IPS-20b (cell line): ENCODE data around the gene SLC25A27.

ENCODE experiments used
- H3K27ac ChIP-seq: one replicate; pipeline ENCODE4 v1.5.1; 2013; ENCODE audit warnings: low read length
- H3K27me3 ChIP-seq: 2 replicates; pipeline ENCODE4 v1.6.1; 2013; ENCODE audit warnings: mild to moderate bottlenecking, low read length, inconsistent platforms; ENCODE audit not compliant: insufficient read depth
- H3K36me3 ChIP-seq: 2 replicates; pipeline ENCODE4 v1.6.1; 2013; ENCODE audit warnings: low read depth, mild to moderate bottlenecking, inconsistent platforms, low read length, moderate library complexity; ENCODE audit not compliant: insufficient read depth
- H3K4me1 ChIP-seq: 2 replicates; pipeline ENCODE4 v1.6.1; 2013; ENCODE audit warnings: mild to moderate bottlenecking, control low read depth, inconsistent platforms, low read length, moderate library complexity; ENCODE audit not compliant: insufficient read depth
- H3K4me3 ChIP-seq: 2 replicates; pipeline ENCODE4 v1.5.1; 2013; ENCODE audit warnings: mild to moderate bottlenecking, low read length, inconsistent platforms
- H3K9ac ChIP-seq: 2 replicates; pipeline ENCODE4 v1.6.1; 2013; ENCODE audit warnings: low read depth, mild to moderate bottlenecking, inconsistent platforms, low read length, moderate library complexity
- H3K9me3 ChIP-seq: 2 replicates; pipeline ENCODE4 v1.6.1; 2013; ENCODE audit warnings: mild to moderate bottlenecking, low read depth, low read length, inconsistent platforms; ENCODE audit not compliant: insufficient read depth

Gene SLC25A27

DNA sequence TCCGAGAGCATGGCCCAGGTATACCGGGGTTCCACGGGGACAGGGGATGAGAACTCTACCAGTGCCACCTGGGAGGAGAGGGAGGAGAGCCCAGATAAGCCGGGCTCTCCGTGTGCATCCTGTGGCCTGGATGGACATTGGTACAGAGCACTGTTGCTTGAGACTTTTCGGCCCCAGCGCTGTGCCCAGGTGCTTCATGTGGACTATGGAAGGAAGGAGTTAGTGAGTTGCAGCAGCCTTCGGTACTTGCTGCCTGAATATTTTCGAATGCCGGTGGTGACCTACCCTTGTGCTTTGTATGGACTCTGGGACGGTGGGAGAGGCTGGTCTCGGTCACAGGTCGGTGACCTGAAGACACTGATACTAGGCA, 36.2 kb downstream of the SLC25A27 start:
- no peak overlapping the region for H3K9ac ChIP-seq
- H3K27ac ChIP-seq: no peak overlapping the region
- H3K27me3 ChIP-seq: no peaks in the 10 kb centered on the region
- H3K9me3 ChIP-seq: no peaks in the 10 kb centered on the region
- H3K36me3 ChIP-seq: no peaks in the 10 kb centered on the region
- H3K4me1 ChIP-seq: no peaks in the 10 kb centered on the region
- no peak overlapping the region for H3K4me3 ChIP-seq

DNA sequence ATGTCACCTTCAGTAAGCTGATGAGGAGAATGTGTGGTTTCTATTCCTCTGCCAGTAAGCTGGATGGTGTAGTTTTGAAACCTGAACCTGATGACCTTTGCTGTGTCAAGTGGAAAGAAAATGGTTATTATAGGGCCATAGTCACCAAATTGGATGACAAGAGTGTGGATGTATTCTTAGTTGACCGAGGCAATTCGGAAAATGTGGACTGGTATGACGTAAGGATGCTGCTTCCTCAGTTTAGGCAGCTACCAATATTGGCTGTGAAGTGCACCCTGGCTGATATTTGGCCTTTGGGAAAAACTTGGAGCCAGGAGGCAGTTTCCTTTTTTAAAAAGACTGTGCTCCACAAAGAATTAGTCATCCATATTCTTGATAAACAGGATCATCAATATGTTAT, 36.9 kb downstream of the SLC25A27 start:
- Histone ChIP-seq H3K4me3 (no peak overlapping the region), H3K27ac (no peak overlapping the region), H3K27me3 (no peaks in the 10 kb centered on the region), H3K36me3 (no peaks in the 10 kb centered on the region), H3K4me1 (no peaks in the 10 kb centered on the region), H3K9ac (no peak overlapping the region), H3K9me3 (no peaks in the 10 kb centered on the region)

DNA sequence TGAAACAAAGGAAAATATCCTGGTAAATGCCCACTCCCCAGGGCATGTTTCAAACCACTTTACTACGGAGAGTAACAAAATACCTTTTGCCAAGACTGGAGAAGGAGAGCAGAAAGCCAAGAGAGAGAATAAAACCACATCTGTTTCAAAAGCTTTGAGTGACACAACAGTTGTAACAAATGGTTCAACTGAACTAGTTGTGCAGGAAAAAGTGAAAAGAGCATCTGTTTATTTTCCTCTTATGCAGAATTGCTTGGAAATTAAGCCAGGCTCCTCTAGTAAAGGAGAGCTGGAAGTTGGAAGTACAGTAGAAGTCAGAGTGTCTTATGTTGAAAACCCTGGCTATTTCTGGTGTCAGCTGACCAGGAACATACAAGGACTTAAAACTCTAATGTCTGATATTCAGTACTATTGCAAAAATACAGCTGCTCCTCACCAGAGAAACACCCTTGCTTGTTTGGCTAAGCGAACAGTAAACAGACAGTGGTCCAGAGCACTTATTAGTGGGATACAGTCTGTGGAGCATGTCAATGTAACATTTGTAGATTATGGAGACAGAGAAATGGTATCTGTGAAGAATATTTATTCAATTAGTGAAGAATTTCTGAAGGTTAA, 37.5 kb downstream of the SLC25A27 start:
- no peaks in the 10 kb centered on the region for H3K27me3 ChIP-seq
- H3K4me1 ChIP-seq: no peaks in the 10 kb centered on the region
- H3K36me3 ChIP-seq: no peaks in the 10 kb centered on the region
- H3K27ac ChIP-seq: no peak overlapping the region
- H3K9me3 ChIP-seq: no peaks in the 10 kb centered on the region
- H3K9ac ChIP-seq: no peak overlapping the region
- H3K4me3 ChIP-seq: no peak overlapping the region

DNA sequence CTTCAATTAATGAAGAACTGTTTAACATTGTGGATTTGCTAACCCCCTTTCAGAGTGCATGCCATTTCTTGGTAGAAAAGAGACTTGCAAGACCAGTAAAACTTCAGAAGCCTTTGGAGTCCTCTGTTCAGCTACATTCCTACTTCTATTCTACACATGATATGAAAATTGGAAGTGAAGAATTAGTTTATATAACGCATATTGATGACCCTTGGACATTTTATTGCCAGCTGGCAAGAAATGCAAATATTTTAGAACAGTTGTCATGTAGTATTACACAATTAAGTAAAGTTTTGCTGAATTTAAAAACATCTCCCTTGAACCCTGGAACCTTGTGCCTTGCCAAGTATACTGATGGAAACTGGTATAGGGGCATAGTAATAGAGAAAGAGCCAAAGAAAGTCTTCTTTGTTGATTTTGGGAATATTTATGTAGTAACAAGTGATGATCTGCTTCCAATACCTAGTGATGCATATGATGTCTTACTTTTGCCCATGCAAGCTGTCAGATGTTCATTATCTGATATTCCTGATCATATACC, 38.2 kb downstream of the SLC25A27 start:
- H3K4me3 ChIP-seq: no peak overlapping the region
- H3K36me3 ChIP-seq: no peaks in the 10 kb centered on the region
- no peaks in the 10 kb centered on the region for H3K27me3 ChIP-seq
- H3K9me3 ChIP-seq: no peaks in the 10 kb centered on the region
- no peak overlapping the region for H3K27ac ChIP-seq
- H3K4me1 ChIP-seq: no peaks in the 10 kb centered on the region
- H3K9ac ChIP-seq: no peak overlapping the region

DNA sequence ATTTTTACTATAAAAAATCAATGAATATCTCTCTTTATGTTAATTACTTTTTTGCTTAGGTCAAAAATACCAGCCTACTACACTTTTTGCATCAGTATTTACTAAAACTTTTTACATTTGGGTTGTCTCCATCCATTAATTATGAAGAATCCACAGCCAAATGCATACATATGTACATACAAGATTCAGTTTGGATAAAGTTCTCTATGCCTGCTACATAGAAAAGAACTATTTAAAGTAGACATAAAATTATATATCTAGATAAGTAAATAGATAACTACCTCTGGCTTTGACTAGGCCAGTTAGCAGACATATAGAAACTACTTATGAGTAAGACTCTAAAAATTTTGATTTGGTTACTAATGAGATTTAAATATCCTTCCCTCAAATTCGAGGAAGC, 47.2 kb downstream of the SLC25A27 start:
- Histone ChIP-seq H3K36me3 (no peaks in the 10 kb centered on the region), H3K9ac (no peak overlapping the region)

DNA sequence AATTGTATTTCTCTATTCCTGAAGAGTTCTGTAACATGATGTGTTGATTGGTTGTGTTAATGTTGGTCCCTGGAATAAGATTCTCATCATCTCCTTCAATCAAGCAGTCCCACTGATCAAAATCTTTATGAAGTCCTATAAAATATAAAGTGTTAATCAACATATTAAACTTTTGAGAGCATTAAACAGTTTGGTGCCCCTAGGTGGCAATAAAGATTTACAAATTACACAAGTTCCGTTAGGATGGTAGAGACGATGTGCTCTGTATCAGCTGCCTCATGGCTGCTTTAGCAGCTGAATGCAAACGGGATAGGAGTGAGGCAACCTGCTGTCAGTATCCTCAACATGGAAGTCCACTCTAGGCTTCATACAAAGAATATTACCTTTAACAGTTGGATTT, 51.8 kb downstream of the SLC25A27 start:
- no peak overlapping the region for H3K27ac ChIP-seq
- no peak overlapping the region for H3K9ac ChIP-seq
- H3K4me3 ChIP-seq: no peak overlapping the region
- no peaks in the 10 kb centered on the region for H3K9me3 ChIP-seq
- H3K4me1 ChIP-seq: no peaks in the 10 kb centered on the region
- H3K36me3 ChIP-seq: no peaks in the 10 kb centered on the region
- no peaks in the 10 kb centered on the region for H3K27me3 ChIP-seq

More for the DNA sequence above, 47.2 kb downstream of the SLC25A27 start:
- no peaks in the 10 kb centered on the region for H3K4me1 ChIP-seq
- H3K9me3 ChIP-seq: no peaks in the 10 kb centered on the region
- no peak overlapping the region for H3K27ac ChIP-seq
- H3K27me3 ChIP-seq: no peaks in the 10 kb centered on the region
- no peak overlapping the region for H3K4me3 ChIP-seq

DNA sequence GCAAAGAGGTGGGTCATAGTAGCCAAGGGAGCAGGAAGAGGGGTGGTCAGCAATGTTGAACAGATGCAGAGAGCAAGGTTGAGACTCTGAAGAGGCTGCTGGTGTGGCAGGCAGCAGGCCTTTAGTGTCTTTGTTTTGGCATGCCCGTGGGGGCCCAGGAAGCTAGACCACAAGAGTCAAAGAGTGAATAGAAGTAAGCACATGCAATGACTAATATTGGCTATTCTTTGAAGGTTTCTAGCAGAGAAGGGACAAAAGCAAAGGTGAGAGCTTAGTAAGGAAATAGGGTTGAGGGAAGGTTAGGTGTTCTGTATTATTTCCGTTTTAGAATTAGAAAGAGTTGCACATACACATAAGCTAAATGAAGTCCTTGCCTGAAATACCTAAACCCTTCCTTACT, 53.7 kb downstream of the SLC25A27 start:
- Histone ChIP-seq H3K27me3 (no peaks in the 10 kb centered on the region), H3K9me3 (no peaks in the 10 kb centered on the region), H3K9ac (no peak overlapping the region), H3K36me3 (no peaks in the 10 kb centered on the region), H3K27ac (no peak overlapping the region), H3K4me1 (no peaks in the 10 kb centered on the region), H3K4me3 (no peak overlapping the region)

DNA sequence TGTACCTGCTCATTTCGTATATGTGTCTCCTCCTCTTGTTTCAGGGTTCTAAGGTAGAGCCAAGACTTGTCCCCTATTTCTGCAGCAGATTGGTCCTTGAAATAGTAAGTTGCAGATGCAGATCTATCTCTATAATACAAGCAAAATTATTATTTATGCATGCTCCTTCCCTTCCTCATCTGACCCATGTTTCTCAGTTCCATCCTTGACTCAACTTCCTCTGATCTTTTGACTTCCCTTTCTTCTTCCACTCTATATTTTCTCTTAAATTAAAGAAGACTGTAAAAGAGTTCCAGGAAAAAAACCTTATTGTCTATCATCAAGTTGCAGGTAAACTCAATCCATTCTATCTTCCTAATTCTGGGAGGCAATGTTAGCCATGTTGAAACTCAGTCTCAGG, 58.7 kb downstream of the SLC25A27 start:
- H3K36me3 ChIP-seq: no peaks in the 10 kb centered on the region
- no peaks in the 10 kb centered on the region for H3K4me1 ChIP-seq
- no peaks in the 10 kb centered on the region for H3K9me3 ChIP-seq
- no peak overlapping the region for H3K4me3 ChIP-seq
- H3K27ac ChIP-seq: no peak overlapping the region
- no peaks in the 10 kb centered on the region for H3K27me3 ChIP-seq
- H3K9ac ChIP-seq: no peak overlapping the region

DNA sequence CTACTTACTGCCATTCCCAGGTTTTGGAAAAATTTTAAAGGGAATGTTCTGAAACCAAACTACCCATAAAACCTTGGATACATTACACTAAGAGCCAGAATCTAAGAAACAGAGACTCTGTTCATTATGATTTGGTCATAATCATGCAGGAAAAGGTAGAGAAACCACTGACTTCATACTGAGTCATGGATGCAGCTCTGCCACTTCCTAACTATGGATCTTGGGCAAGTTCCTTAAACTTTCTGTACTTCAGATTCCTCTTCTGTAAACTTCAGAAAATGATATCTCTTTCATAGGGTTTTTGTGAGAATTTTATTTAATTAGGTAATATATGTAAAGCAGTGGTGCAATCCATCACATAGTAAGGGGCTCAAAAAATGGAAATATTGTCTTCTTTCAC, 62.4 kb downstream of the SLC25A27 start:
- Histone ChIP-seq H3K9me3 (no peaks in the 10 kb centered on the region), H3K27ac (no peak overlapping the region), H3K9ac (no peak overlapping the region), H3K4me1 (no peaks in the 10 kb centered on the region), H3K36me3 (no peaks in the 10 kb centered on the region), H3K4me3 (no peak overlapping the region), H3K27me3 (no peaks in the 10 kb centered on the region)

DNA sequence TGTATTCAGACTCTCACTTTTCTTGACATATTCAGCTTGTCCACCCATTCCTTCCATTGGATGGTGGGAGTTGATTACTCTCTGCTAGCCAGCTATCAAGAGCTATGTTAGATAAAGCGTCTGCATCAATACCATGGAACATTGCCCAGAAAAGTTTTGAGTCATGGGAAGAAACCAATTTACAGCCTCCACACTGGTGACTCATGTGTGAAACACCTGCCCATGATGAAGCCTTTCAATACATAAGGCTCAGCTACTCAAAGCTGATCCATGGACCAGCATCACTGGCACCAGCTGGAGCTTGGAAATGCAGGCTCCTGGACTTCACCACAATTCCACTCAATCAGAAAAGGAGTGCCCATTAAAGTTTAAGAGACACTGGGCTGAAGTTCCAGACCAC, 66.3 kb downstream of the SLC25A27 start:
- Histone ChIP-seq H3K36me3 (no peaks in the 10 kb centered on the region), H3K9ac (no peak overlapping the region), H3K4me3 (no peak overlapping the region), H3K4me1 (no peaks in the 10 kb centered on the region), H3K27ac (no peak overlapping the region), H3K27me3 (no peaks in the 10 kb centered on the region), H3K9me3 (no peaks in the 10 kb centered on the region)

DNA sequence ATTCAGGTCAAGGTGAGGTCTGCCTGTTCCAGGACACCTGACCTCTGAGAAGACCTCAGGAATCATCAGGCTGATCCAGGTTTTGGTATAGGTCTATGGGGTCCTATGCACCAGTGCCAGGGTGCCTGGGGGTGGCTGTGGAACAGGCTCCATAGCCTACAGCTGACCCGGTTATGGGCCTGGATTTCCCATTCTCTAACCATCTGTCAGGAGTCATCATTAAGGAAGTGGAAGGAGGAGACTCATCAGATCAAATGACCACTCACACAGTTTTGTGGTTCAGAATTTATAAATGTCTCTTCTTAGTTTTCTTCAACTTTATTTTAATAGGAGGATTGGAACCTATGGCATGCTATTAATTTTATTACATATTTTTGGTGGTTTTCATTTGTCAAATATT, 67.6 kb downstream of the SLC25A27 start:
- Histone ChIP-seq H3K27ac (no peak overlapping the region), H3K9me3 (no peaks in the 10 kb centered on the region), H3K27me3 (no peaks in the 10 kb centered on the region), H3K9ac (no peak overlapping the region), H3K4me3 (no peak overlapping the region), H3K36me3 (no peaks in the 10 kb centered on the region), H3K4me1 (no peaks in the 10 kb centered on the region)
